Activated CD4-positive, alpha-beta T cell treated with anti-CD3 and anti-CD28 coated beads for 24 hours (primary cell): ENCODE data around the gene FOXA3.

Experiments used
- DNase-seq, 2 donors: peaks; one replicate each; pipeline ENCODE4 v3.0.0-alpha.2; 2020; ENCODE audit warnings: low read depth in 2 of 2

FOXA3 gene

DNA sequence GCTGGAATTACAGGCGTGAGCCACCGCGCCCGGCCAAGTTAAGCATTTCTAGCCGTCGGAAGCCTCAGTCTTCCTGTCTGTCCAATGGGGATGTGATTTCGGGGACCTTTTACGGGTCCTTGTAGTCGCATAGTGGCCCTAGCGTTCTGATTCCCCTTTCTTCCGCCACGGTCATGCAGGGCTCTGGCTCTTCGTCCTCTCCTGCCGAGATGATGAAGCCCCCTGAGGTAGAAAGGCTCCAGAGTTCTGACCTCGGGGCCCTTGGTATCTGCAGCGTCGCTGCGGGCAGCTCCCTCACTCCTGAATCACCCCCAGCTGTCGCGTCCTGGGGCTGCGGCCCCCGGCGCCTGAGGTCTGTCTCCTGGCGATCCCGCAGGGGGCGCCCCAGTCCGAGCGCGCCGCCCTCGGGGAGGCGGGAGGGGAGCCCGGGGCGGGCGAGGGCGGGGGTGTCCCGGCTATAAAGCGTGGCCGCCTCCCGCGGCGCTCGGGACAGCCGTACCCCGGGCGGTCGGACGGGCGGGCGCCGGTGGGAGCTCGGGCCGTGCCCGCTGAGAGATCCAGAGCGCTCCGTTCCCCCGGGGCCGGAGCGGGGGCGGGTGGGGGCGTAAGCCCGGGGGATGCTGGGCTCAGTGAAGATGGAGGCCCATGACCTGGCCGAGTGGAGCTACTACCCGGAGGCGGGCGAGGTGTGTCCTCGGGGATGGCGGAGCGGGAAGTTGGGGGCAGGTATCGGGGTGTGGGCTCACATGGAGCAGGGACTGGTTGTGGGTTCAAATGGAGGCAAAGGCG, at the start of gene FOXA3:
Gene FOXA3 (plus strand): TSS at position 487 of the 789 bp plus-strand sequence. CDS start 131 bp downstream, at position 618.
- DNase-seq = no peak

GRCh38 chr19:45814851-45815480, 49.2 kb upstream of the FOXA3 start, which contains the start of gene RSPH6A:
TSS of gene RSPH6A (minus strand) at chr19:45815308. CDS start at chr19:45815176, 132 bp downstream.
- no peak for DNase-seq

DNA sequence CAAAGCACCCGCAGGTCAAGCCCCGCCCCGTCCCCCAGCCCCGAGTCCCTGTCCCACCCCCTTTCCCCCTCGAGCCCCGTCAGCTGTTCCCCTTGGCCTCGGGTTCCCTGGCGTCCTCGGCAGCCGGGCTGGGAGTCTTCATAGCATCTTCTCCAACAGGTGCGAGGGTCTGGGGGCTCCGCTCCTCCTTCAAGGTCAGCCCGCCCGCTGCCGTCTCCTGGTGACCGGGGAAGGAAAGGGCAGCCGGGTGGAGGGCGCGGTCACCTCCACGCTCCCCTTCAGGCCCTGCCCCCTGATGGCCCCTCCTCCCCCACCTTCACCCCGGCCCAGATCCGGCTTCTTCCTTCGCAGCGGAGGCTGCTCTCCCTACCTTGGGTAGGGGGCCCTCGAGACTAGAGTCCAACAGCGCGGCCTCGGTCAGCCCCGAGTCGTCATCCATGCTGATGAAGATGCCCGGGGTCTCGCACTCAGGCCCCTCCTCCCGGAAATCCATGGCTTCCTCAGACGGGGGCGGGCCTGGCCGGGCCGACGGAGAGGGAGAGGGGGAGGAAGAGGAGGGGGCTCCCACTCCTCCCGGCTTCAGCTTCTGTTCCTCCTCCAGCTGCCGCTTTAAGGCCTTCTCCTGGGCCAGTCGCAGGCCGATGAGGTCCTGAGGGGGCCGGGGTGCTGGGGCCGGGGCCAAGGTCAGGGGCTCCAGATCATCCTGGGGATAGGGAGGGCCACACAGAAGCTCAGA, 48.5 kb upstream of the FOXA3 start:
- DNase-seq = no peak

GRCh38 chr19:45816236-45817009, 47.7 kb upstream of the FOXA3 start:
- DNase-seq = no peak

DNA sequence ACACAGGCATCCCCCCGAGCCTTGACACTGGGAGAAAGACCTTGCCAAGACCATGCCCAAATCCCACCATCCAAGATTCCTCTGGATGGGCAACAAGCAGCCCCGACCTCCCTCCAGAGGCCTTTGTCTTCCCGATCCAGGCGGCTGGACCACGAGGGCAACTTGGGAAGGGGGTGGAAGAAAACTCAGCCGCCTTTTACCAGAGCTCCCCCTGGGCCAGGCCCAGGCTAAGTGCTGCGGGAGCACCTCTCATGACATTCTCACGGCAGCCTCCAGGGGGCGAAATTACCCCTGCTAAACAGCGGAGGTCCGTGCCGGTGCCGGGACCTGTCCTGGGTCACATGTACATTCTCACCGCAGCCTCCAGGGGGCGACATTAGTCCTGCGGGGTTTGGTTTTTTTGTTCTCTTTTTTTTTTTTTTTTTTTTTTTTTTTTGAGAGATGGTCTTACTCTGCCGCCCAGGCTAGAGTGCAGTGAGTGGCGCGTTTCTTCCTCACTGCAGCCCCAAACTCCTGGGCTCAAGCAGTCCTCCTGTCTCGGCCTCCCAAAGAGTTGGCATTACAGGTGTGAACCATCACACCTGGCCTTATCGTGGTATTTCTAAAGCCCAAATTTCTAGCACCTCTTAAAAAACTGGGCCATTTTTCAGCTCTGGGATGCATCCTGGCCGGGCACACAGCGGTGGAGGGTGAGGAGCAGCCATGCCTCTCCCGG, 47.0 kb upstream of the FOXA3 start:
- peak; percentile 97 to 98 for DNase-seq

DNA sequence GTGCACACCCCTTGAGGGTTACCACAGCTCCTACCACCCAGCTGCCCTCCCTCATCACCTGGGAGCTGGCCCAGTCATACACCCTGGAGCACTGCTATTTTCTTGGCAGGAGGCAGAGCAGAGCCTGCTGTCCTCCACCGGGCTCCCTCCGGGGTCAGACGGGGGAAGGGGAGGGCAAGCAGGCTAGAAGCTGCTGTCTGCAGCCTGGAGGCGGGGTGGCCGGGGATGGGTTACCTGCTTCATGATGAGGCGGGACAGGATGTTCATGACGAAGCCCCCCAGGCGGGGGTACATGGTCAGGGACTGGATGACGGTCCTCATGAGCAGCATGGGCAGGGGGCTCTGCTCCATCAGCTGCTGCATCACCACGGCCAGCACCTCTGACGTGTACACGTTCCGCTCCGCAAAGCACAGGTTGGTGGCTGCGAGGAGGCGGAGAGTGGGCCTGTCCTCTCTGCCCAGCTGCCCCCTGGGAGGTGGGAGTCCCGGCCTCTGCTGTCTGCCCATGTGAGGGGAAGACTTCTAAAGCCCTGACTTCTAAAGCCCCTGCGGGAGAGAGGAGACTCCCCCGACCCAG, 46.3 kb upstream of the FOXA3 start:
- no peak for DNase-seq

- DNase-seq = no peak
Measured at GRCh38 chr19:45819769-45820168, 44.4 kb upstream of the FOXA3 start.

GRCh38 chr19:45820413-45821102, 43.6 kb upstream of the FOXA3 start:
- DNase-seq = no peak

DNA sequence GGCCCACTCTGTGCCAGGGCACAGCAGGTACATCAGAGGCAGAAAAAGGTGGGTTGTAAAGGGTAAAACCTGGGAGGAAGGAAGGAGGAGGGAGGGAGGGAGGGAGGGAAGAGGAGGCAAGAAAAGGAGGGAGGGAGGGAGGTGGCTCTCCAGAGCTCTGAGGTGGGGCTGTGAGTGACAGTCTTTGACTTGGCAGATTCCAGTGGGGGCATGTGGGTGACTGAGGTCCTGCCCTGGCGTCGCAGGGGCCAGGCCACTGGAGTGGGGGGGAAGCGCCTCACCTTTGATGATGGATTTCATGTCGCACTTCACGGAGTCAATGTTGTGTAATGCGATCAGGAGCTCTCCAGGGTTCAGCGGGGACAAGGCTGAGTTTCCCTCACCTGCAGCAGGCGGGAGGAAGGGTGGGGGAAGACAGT, 43.0 kb upstream of the FOXA3 start:
- DNase-seq = no peak

DNA sequence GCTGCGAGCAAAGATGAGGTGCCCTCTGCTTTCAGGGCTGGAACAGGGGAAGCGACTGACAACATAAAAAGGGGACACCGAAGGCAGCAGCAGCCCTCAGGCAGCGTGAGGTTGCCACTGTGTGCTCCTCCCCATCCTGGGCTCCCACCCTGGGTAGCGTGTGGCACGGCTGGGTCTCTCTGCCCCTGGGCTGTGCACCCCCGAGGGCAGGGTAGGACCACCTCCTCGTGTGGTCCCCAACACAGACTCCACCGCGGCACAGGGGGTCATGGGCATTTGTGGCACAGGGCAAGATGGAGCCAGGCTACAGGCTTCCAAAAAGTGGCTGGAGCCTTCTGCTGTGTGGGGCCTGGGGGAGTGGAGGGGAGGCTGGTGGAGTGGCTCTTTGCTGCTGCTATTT, 42.6 kb upstream of the FOXA3 start:
- DNase-seq = no peak

- DNase-seq = no peak
Measured at GRCh38 chr19:45822716-45823115, 41.4 kb upstream of the FOXA3 start.

DNA sequence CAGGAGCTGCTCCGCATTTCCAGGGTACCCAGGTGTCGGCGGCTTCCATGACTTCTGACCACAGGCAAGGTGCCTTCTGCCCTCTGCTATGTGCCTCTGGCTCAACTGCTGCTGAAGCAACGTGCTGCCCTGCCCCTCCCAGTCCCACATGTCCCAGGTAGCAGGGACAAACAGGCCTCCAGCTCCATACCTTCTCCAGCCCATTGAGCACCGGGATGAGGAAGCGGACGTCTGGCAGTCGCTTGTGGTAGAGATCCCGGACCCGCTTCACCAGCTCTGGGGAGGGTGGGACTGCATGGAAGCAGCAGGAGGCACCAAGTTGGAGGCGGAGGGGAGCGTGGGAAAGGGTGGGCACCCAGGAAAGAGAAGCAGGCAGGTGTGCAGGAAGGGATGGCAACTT, 40.9 kb upstream of the FOXA3 start:
- no peak for DNase-seq

DNA sequence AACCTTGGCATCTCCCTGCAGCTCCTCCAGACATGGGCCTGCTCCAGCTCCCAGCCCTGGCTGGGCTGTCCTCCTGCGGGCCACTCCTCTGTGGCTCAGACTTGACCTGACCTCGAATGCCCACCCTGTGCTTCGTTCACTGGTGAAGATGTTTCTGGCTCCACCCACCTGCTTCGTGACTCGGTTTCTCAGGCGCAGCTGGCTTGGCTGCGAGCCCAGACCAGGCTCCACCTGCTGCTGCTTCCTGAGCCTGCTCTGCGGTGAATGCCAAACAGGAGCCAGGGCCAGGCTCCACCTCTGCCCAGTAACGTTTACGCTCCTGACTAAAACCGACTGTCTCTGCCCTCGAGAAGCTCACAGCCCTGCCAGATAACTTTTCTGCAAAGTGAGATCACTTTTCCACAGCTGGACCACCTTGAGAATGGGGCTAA, 40.1 kb upstream of the FOXA3 start:
- DNase-seq = no peak

DNA sequence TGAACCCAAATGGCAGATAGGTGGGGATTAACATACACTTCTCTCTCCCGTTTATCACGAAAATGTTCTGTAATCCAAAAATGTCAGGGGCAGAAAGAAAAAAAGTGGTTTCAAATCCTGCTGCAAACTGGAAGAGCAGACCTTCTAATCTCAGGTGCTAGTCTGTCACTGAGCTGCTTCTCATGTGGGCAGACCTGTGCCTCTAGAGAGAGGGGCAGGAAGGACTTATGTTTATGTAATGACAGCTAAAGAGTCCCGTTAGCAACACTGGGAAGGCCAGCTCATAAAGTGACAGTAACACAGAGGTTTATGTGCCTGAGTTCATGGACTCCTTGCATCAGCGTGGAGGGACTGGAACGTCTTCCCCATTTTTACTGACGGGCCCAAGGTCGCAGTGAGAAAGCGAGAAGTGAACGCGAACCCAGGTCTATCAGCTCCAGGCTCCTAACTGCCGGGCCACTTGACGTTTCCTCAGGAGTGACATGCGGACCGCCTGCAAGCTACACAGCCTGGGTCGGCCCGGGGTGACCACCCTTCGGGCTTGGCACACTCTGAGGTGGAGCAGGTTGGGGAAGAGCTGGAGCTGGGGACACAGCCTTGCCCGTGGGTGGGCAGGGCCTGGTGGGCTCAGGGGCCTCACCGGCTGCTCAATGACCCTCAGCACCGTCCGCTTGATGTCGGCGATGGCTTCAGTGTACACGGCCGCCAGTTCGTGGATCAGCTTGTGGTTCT, 39.4 kb upstream of the FOXA3 start:
- no peak for DNase-seq

DNA sequence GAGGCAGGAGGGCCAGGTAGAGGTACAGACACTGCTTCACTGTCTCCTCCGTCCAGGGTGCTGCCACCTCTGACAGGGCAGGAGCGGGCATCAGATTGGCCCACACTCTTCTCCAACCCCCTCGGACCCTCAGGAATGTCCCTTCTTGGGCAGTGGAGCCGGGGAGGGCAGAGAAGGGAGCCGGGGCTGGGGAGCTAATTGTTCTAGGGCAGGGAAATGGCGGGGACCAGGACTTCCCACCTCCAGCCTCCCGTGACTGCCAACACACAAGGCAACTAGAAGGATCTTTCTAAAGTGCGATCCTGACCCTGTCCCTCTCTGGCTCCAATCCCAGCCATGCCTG, 38.9 kb upstream of the FOXA3 start:
- DNase-seq = no peak

- no peak for DNase-seq
Measured at GRCh38 chr19:45825917-45826893, 37.9 kb upstream of the FOXA3 start.

GRCh38 chr19:45826934-45827333, 37.2 kb upstream of the FOXA3 start:
- DNase-seq = no peak

- DNase-seq = no peak
Measured at GRCh38 chr19:45827459-45828093, 36.5 kb upstream of the FOXA3 start.
